Activated CD8-positive, alpha-beta T cell treated with anti-CD3 and anti-CD28 coated beads, Interleukin-2, amount 10 ng/mL, durations not matched to agents 7 days and 5 days (primary cell): ENCODE measurements around the gene SPI1. TPM values are rescaled to one million over a fixed set of nuclear protein-coding genes. Genes with fewer than 3 reads are reported as not detected.
A peak's percentile ranks its signal among the peaks of the same experiment; 100 is the strongest.

Source experiments
- ATAC-seq: fragments of 150-1000 bp; cut with Tn5 transposase; one replicate; pipeline ENCODE4 v1.10.0; 2021; ENCODE audit warnings: moderate library complexity
- CTCF ChIA-PET: fragments of 350-600 bp; sonication (Branson Sonifier 250); formaldehyde crosslinking; loops from one replicate; lab custom pipeline; 2021; ENCODE audit warnings: antibody characterized with exemption; lab: Charles Lee
- POLR2A ChIA-PET: fragments of 350-600 bp; sonication (Branson Sonifier 250); formaldehyde crosslinking; loops from one replicate; lab custom pipeline; 2021; ENCODE audit warnings: antibody characterized with exemption; lab: Charles Lee
- DNase-seq: peaks from one replicate; pipeline ENCODE4 v3.0.0-alpha.2; 2020
- H3K27ac Mint-ChIP-seq: one replicate; pipeline ENCODE4 v1.8.0; 2021; ENCODE audit warnings: mild to moderate bottlenecking, mixed read lengths
- H3K27me3 Mint-ChIP-seq: one replicate; pipeline ENCODE4 v1.8.0; 2021; ENCODE audit warnings: low read depth, mixed read lengths
- H3K36me3 Mint-ChIP-seq: one replicate; pipeline ENCODE4 v1.8.0; 2021; ENCODE audit warnings: low read depth, mixed read lengths
- H3K4me1 Mint-ChIP-seq: one replicate; pipeline ENCODE4 v1.8.0; 2021; ENCODE audit warnings: low read depth, mixed read lengths
- H3K4me3 Mint-ChIP-seq: one replicate; pipeline ENCODE4 v1.8.0; 2021; ENCODE audit warnings: mild to moderate bottlenecking, mixed read lengths
- H3K9me3 Mint-ChIP-seq: one replicate; pipeline ENCODE4 v1.8.0; 2022; ENCODE audit warnings: mixed read lengths; ENCODE audit not compliant: insufficient read depth
- total RNA-seq, 2 experiments: library from RNA; stranded (reverse); gene quantifications; one replicate each; pipeline ENCODE4 v1.2.3, GENCODE V29; 2021

The SPI1 gene
- total RNA-seq, 2 experiments from 2014 or later: not detected

DNA sequence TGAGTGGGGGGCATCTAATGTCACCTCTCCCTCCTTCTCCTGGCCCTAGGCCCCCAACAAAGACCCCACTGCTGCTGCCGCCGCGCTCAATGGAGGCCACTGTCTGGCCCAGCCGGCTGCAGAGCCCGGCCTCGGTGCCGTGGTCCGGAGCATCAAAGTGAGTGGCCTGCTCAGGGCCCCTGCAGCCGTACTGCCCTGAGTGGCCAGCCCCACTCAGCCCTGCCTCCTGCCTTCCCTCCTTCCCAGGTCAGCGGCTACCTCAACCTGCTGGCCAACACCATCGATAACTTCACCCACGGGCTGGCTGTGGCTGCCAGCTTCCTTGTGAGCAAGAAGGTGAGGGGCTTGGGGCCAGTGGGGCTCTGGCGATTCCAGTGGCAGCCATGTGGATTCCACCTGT, 35.0 kb upstream of the SPI1 start:
- ATAC-seq: no peak
- peaks cover 8% of the 10 kb centered on the region for H3K4me1 Mint-ChIP-seq
- POLR2A ChIA-PET: interaction anchor here (5.7 kb wide), 1 partner anchor 12 kb away, joined by 36 read pairs; the partner anchor contains the start of gene PSMC3
- no peak for DNase-seq
- H3K9me3 Mint-ChIP-seq: no peaks in the 10 kb centered on the region
- CTCF ChIA-PET: interaction anchor here (0.7 to 9.7 kb wide), 4 partner anchors 16 to 177 kb away, joined by 3 to 133 read pairs (median 12); no protein-coding TSS in a partner anchor
- peaks cover 18% of the 10 kb centered on the region for H3K36me3 Mint-ChIP-seq
- no peak overlapping the region for H3K27ac Mint-ChIP-seq
- no peak overlapping the region for H3K4me3 Mint-ChIP-seq
- no peaks in the 10 kb centered on the region for H3K27me3 Mint-ChIP-seq

DNA sequence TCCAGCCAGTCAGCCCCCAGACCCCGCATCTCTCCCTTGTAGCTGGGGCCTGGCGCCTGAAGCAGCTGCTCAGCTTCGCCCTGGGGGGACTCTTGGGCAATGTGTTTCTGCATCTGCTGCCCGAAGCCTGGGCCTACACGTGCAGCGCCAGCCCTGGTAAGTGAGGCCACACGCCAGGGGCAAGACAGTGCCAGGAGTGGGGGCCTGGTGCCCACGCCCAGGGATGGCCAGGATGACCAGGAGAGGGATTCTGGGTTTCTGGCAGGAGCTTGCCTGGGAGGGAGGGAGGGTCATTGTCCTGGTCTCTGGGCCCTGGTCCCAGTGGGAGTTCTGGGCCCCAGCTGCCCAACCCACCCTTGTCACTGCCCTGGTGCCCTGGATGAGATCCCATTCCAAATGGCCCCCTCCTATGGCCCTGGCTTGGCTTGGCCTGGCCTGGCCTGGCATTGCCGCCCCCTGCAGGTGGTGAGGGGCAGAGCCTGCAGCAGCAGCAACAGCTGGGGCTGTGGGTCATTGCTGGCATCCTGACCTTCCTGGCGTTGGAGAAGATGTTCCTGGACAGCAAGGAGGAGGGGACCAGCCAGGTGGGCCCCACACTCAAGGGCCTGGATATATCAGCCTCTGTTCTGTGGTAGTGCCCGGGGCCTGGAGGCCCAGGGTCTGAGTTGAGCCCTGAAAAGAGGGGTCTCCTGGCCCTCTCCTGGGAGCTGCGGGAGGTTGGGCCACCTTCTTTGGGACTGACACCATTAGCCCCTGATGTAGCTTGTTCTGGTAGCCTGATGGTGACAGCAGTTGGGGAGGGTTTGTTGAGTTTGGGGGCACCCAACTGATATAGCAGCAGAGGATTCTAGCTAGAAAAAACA, 33.8 kb upstream of the SPI1 start:
- DNase-seq: peak; percentile 67
- Mint-ChIP-seq H3K4me1 (peaks cover 16% of the 10 kb centered on the region), H3K36me3 (peaks cover 9% of the 10 kb centered on the region), H3K4me3 (no peak overlapping the region), H3K9me3 (no peaks in the 10 kb centered on the region), H3K27ac (no peak overlapping the region), H3K27me3 (no peaks in the 10 kb centered on the region)
- ChIA-PET POLR2A (interaction anchor here (0.9 to 5.7 kb wide), 3 partner anchors 9 to 141 kb away, joined by 3 to 36 read pairs (median 5); partner anchors contain the start of gene PSMC3), CTCF (interaction anchor here (0.6 to 9.7 kb wide), 25 partner anchors 9 to 164 kb away, joined by 3 to 133 read pairs (median 5); partner anchors contain the start of genes ACP2 and PSMC3)
- ATAC-seq: peak; percentile 16

DNA sequence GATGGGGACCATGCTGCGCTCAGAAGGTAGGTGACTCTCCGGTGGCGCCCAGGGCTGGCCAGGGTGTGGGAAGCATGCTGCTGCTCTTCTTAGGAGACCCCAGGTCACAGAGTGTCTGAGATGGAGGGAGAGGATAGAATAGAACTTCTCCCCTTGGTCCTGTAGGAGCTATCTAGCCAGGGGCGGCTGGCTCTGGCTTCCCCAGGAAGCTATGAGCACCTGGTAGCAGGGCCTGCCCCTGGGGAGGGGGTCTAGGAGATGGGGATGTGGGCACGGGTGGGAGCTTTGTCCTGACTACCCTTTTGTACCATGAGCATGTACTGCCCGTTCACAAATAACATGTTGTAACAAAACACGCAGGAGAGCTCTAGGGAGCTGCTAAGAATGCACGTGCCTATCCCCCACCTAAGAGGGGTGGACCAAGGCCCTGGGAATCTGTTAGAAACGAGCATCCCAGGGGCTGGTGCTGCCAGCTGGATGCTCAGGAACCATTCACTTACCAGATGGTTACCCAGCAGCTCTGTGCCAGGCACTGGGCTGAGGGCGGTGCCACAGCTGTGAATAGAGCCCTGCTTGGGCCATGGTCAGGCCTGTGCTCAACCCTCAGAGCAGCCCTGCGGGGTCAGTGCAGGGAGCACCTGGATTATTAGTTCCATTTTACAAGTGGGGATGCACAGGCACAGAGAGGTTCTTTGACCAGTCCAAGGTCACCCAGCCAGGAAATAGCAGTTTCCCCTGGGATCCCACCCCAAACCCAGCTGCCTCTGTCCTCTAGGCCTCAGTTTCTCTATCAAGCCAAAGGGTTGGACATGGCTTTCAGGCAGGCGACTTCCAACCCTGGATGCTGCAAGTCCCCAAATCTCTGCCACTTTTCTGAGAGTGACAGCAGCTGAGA, 32.3 kb upstream of the SPI1 start:
- H3K36me3 Mint-ChIP-seq: peaks cover 6% of the 10 kb centered on the region
- no peak for DNase-seq
- ATAC-seq: no peak
- H3K4me1 Mint-ChIP-seq: peaks cover 20% of the 10 kb centered on the region
- H3K27ac Mint-ChIP-seq: no peak overlapping the region
- no peaks in the 10 kb centered on the region for H3K9me3 Mint-ChIP-seq
- H3K4me3 Mint-ChIP-seq: no peak overlapping the region
- POLR2A ChIA-PET: interaction anchor here (0.9 to 5.7 kb wide), 5 partner anchors 11 to 196 kb away, joined by 3 to 36 read pairs (median 5); partner anchors contain the start of genes DDB2 and PSMC3
- H3K27me3 Mint-ChIP-seq: no peaks in the 10 kb centered on the region
- CTCF ChIA-PET: interaction anchor here (0.9 to 9.7 kb wide), 13 partner anchors 10 to 151 kb away, joined by 3 to 133 read pairs (median 9); partner anchors contain the start of gene PSMC3

DNA sequence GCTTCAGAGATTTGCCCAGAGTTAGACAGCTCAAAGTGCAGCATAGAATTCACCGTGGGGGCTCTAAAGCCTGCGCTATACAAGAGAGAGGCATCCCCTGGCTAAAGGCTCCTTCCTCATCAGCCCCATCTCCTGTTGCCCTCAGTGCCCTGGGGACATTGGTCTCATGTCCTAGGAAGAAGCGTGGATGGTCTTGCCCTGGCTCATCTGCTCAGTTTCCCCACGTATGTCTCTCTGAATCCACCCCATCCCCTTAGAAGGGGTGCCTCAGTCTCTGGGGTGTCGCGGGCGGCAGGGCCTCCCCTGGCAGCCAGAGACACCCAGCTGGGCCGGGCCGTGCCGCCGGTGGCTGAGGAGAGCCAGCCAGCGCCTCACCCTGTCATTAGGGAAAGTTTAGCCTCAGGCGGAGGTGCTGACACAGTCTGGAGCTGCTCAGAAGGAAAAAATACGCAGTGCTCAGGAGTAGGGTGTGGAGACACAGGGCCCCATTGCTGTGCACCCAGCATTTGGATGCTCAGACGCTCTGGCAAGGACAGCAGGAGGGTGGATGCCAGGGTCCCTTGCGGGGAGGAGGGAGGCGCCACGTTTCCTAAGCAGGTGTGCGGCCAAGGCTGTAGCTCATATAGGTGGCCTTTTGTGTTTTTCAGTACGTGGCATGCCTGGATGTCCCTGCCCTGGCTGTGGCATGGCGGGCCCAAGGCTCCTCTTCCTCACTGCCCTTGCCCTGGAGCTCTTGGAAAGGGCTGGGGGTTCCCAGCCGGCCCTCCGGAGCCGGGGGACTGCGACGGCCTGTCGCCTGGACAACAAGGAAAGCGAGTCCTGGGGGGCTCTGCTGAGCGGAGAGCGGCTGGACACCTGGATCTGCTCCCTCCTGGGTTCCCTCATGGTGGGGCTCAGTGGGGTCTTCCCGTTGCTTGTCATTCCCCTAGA, 31.4 kb upstream of the SPI1 start:
- no peaks in the 10 kb centered on the region for H3K9me3 Mint-ChIP-seq
- H3K36me3 Mint-ChIP-seq: peaks cover 2% of the 10 kb centered on the region
- H3K27me3 Mint-ChIP-seq: no peaks in the 10 kb centered on the region
- DNase-seq: no peak
- H3K4me1 Mint-ChIP-seq: peaks cover 20% of the 10 kb centered on the region
- no peak for ATAC-seq
- peak overlapping the region; percentile 90 for H3K27ac Mint-ChIP-seq
- POLR2A ChIA-PET: interaction anchor here (0.9 to 5.7 kb wide), 6 partner anchors 7 to 195 kb away, joined by 3 to 36 read pairs (median 4); partner anchors contain the start of genes DDB2 and PSMC3
- CTCF ChIA-PET: interaction anchor here (0.8 to 9.7 kb wide), 7 partner anchors 10 to 231 kb away, joined by 3 to 133 read pairs (median 9); no protein-coding TSS in a partner anchor
- peak overlapping the region; percentile 91 for H3K4me3 Mint-ChIP-seq

DNA sequence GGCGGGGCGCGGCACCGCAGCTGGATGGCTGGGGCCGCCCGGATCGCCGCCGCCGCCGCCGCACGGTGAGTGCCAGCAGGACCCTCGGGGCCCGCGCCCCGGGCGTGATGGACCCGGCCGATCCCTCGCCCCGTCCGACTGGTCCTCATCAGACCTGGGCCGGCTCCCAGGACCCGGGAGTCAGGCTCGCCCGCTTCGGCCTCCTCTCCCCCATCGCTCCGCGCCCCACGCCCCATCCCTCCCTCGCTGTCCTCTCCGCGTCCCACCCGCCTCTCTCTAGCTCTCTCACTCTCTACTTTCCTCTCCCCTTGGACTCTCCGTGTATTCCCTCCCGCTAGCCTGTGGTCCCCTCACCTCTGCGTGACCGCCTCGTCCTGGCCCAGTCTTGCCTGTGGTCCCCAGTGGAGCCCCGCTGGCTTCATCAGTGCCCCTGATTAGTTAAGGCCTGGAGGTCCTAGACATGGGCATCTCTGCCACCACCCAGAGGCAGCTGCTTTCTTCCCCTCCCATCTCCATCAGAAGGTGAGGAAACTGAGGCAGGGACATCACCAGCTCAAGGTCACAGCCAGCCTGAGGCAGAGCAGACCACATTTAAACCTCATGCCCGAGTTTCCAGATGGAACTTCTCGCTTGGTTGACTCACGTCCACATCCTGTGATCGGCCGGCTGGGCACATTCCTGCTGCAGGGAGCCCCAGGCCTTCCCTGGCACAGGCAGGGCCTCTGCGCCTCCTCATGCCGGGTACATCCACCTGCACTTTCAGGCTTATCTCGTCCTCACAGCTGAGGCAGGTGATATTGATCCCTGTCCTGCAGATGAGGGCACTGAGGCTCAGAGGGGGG, 30.5 kb upstream of the SPI1 start:
- Mint-ChIP-seq H3K27ac (peak overlapping the region; percentile 90), H3K4me3 (peak overlapping the region; percentile 91), H3K4me1 (peaks cover 20% of the 10 kb centered on the region), H3K36me3 (peaks cover 2% of the 10 kb centered on the region), H3K27me3 (no peaks in the 10 kb centered on the region), H3K9me3 (no peaks in the 10 kb centered on the region)
- DNase-seq (no peak), ATAC-seq (no peak)
- POLR2A ChIA-PET: interaction anchor here (0.6 to 5.7 kb wide), 6 partner anchors 8 to 18 kb away, joined by 3 to 36 read pairs (median 4); partner anchors contain the start of gene PSMC3
- CTCF ChIA-PET: interaction anchor here (0.8 to 9.7 kb wide), 5 partner anchors 9 to 230 kb away, joined by 3 to 133 read pairs (median 5); no protein-coding TSS in a partner anchor

DNA sequence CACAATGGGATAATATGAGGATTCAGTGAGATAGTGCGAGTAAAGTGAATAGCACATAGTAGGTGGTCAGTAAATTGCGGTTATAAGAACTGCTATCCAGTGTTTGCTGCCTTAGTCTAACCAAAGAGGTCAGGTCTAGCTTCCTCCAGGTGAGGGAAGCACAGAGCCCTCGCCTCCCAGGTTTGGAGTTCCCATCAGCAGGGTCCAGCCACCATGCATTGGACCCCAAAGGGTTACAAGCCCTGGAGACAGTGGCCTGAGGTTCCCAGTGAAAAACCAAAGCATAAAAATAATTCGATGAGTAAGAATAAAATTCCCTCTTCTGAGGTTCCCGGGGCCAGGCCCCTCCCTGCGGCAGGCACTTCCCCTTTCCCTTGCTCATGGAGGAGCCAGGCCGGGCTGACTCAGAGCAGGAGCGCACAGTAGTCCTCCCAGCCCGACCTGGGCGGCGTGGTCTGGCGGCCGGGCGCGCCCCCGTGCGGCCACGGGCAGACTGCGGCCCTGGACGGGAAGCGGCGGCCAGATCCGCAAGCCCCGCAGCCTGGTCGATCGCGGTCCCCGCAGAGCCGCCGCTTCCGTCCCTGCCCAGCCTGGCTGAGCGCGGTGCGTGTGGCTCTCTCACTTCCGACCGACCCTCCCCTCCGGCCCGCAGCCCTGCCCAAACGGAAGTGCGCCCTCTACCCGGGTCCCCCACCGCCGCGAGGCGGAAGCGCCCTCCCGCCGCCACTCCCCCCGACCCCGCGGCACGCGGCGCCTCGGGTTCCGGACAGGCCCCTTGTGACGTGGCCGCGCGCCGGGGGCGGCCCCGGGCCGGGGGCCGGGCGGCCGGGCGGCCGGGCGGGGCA, 29.6 kb upstream of the SPI1 start, which contains the start of gene SLC39A13:
TSS of gene SLC39A13 (plus strand) at position 845 of the 845 bp plus-strand sequence. CDS start 1,505 bp downstream, outside the sequence.
- POLR2A ChIA-PET: interaction anchor here (1.0 to 5.7 kb wide), 5 partner anchors 9 to 137 kb away, joined by 3 to 36 read pairs (median 4); partner anchors contain the start of gene PSMC3
- peak; percentile 84 for ATAC-seq
- H3K36me3 Mint-ChIP-seq: peaks cover 2% of the 10 kb centered on the region
- peak within 1 kb of the TSS; percentile 91 for H3K4me3 Mint-ChIP-seq
- DNase-seq: peak; percentile 91
- no peaks in the 10 kb centered on the region for H3K9me3 Mint-ChIP-seq
- CTCF ChIA-PET: interaction anchor here (0.6 to 9.7 kb wide), 11 partner anchors 9 to 193 kb away, joined by 3 to 133 read pairs (median 5); partner anchors contain the start of gene ACP2
- H3K27me3 Mint-ChIP-seq: no peaks in the 10 kb centered on the region
- peaks cover 20% of the 10 kb centered on the region for H3K4me1 Mint-ChIP-seq
- peak within 1 kb of the TSS; percentile 90 for H3K27ac Mint-ChIP-seq

DNA sequence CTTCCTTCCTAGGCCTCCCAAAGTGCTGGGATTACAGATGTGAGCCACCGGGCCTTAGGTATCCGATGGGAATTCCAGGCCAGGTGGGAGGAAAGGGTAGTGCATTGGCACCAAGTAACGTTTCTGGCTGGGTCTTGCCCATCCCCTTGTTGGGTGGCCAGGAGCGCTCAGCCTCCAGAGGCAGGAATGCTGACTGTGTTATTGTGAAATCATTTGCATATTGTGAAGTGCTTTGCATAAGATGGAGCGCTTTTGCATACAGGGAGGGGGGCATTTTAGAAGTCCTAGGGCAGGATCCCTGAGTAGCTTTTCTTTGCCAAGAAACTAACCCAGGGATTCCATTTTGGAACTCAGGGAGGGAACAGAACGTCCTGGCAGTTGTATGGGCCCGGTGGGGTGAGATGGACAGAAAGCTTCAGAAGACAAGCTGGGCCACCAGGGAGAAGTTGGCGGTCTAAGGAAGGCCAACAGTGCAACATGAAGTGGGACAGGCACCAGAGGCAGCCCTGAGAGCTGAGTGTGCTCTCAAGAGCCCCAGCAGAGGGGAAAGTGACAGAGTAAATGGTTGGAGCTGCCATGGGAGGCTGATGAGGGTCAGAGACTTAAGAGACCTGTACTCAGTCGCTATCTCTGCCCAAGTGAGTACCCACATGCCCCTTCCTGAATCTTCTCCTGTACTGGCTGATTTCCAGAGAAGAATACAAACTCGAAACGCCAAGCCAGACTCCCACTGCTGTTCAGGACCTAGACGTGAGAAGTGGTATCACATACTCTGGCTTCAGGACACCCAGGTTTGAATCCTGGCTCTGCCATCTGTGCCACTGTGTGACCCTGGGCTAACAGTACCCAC, 28.8 kb upstream of the SPI1 start:
- Mint-ChIP-seq H3K27me3 (no peaks in the 10 kb centered on the region), H3K36me3 (peaks cover 2% of the 10 kb centered on the region), H3K4me1 (peaks cover 20% of the 10 kb centered on the region), H3K27ac (peak overlapping the region; percentile 84), H3K9me3 (no peaks in the 10 kb centered on the region), H3K4me3 (peak overlapping the region; percentile 78)
- POLR2A ChIA-PET: interaction anchor here (1.4 to 2.1 kb wide), 2 partner anchors 11 to 136 kb away, joined by 3 to 4 read pairs; no protein-coding TSS in a partner anchor
- DNase-seq (no peak), ATAC-seq (no peak)
- CTCF ChIA-PET: interaction anchor here (0.6 to 1.8 kb wide), 8 partner anchors 8 to 192 kb away, joined by 3 to 26 read pairs (median 3); partner anchors contain the start of gene ACP2

DNA sequence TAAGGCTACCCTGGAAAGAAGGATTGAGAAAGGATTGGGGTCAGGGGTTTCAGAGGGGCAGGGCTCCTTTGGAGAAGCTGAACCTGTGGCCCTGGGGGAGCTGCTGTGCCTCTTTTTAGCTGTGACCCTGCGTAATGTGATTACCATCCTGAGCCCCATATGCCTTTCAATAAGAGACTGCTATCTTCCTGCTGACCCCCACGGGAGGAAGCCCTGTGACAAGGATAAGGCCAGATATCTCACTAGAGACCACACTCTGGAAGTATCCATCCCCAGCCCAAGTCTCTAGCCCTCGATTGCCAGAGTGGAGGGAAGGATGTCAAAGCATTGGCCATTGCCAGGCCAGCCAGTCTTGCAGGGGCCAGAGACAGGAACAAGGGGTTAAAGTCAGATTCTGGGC, 25.2 kb upstream of the SPI1 start:
- H3K27me3 Mint-ChIP-seq: no peaks in the 10 kb centered on the region
- no peak overlapping the region for H3K27ac Mint-ChIP-seq
- peaks cover 26% of the 10 kb centered on the region for H3K4me1 Mint-ChIP-seq
- ChIA-PET CTCF (interaction anchor here (1.7 to 10.2 kb wide), 2 partner anchors 9 to 30 kb away, joined by 9 to 77 read pairs; no protein-coding TSS in a partner anchor), POLR2A (no interaction called here)
- no peaks in the 10 kb centered on the region for H3K36me3 Mint-ChIP-seq
- no peak overlapping the region for H3K4me3 Mint-ChIP-seq
- no peak for ATAC-seq
- DNase-seq: no peak
- no peaks in the 10 kb centered on the region for H3K9me3 Mint-ChIP-seq
